CD4-positive, alpha-beta memory T cell (primary cell): ENCODE data around the gene TELO2. TPM values are rescaled to one million over a fixed set of nuclear protein-coding genes. Genes with fewer than 3 reads are reported as not detected.
A peak's percentile ranks its signal among the peaks of the same experiment; 100 is the strongest.

Experiments
- CTCF ChIA-PET: fragments of 350-600 bp; sonication (Branson Sonifier 250); formaldehyde crosslinking; loops from one replicate; lab custom pipeline; 2021; ENCODE audit warnings: inconsistent platforms; ENCODE audit not compliant: partially characterized antibody; lab: Charles Lee
- POLR2A ChIA-PET: fragments of 350-600 bp; sonication (Branson Sonifier 250); formaldehyde crosslinking; loops from one replicate; lab custom pipeline; 2021; ENCODE audit not compliant: partially characterized antibody; lab: Charles Lee
- DNase-seq, 5 donors: peaks; one replicate each; pipeline versions ENCODE4 v3.0.0 to v3.0.0-alpha.2; 2020 to 2022; ENCODE audit warnings: mixed read lengths in 1 of 5
- H3K27ac ChIP-seq: one replicate; pipeline ENCODE4 v1.7.0; 2013; ENCODE audit warnings: low read depth, low read length
- H3K27me3 ChIP-seq: 2 replicates; pipeline ENCODE4 v1.7.0; 2013; ENCODE audit warnings: mild to moderate bottlenecking, low read length, moderate library complexity; ENCODE audit not compliant: insufficient read depth
- H3K36me3 ChIP-seq: 2 replicates; pipeline ENCODE4 v1.7.0; 2013; ENCODE audit warnings: mild to moderate bottlenecking, low read length, moderate library complexity; ENCODE audit not compliant: insufficient read depth
- H3K4me1 ChIP-seq: 2 replicates; pipeline ENCODE4 v1.7.0; 2013; ENCODE audit warnings: mild to moderate bottlenecking, low read length, moderate library complexity; ENCODE audit not compliant: insufficient read depth
- H3K4me3 ChIP-seq, 2 donors: one replicate each; pipeline ENCODE4 v1.7.0; 2013; ENCODE audit warnings: low read length in 2 of 2, mild to moderate bottlenecking in 1 of 2
- H3K9me3 ChIP-seq, 2 donors: one replicate each; pipeline ENCODE4 v1.7.0; 2013; ENCODE audit warnings: low read length in 2 of 2, control low read depth in 1 of 2; ENCODE audit not compliant: control insufficient read depth in 1 of 2
- H3K27ac Mint-ChIP-seq, 7 donors: one replicate each; pipeline ENCODE4 v1.8.0; 2020 to 2021; ENCODE audit warnings: mixed read lengths in 7 of 7, mild to moderate bottlenecking in 6 of 7, inconsistent platforms in 3 of 7, moderate library complexity in 3 of 7
- H3K27me3 Mint-ChIP-seq, 2 donors: one replicate each; pipeline ENCODE4 v1.8.0; 2020 to 2021; ENCODE audit warnings: mixed read lengths in 2 of 2
- H3K36me3 Mint-ChIP-seq, 2 donors: one replicate each; pipeline ENCODE4 v1.8.0; 2020 to 2021; ENCODE audit warnings: mixed read lengths in 2 of 2, inconsistent platforms in 1 of 2, mild to moderate bottlenecking in 1 of 2
- H3K4me1 Mint-ChIP-seq, 4 donors: one replicate each; pipeline ENCODE4 v1.8.0; 2020 to 2021; ENCODE audit warnings: mixed read lengths in 4 of 4, mild to moderate bottlenecking in 1 of 4
- H3K4me3 Mint-ChIP-seq, 8 donors: one replicate each; pipeline ENCODE4 v1.8.0; 2020 to 2021; ENCODE audit warnings: mixed read lengths in 8 of 8, mild to moderate bottlenecking in 7 of 8, moderate library complexity in 6 of 8, inconsistent platforms in 3 of 8
- H3K9me3 Mint-ChIP-seq, 8 donors: one replicate each; pipeline ENCODE4 v1.8.0; 2020 to 2021; ENCODE audit warnings: mixed read lengths in 8 of 8, mild to moderate bottlenecking in 5 of 8, inconsistent platforms in 3 of 8, moderate library complexity in 1 of 8
- intact Hi-C: fragments of 100-400 bp; cut with micrococcal nuclease; formaldehyde crosslinking; loops from one replicate; pipeline ENCODE4 v1.15.1; 2023
- polyA plus RNA-seq, 2 donors: library from polyadenylated mRNA; unstranded; fragments of 300-500 nt; fragmentation: Illumina TruSeq; gene quantifications; one replicate each; pipeline ENCODE4 v1.2.3, GENCODE V29; 2021
- total RNA-seq, 2 experiments: library from RNA; stranded (reverse); gene quantifications; one replicate each; pipeline ENCODE4 v1.2.3, GENCODE V29; 2021

TELO2 gene
- total and polyA plus RNA-seq, 4 experiments from 2014 or later, result 11.3 to 56.0 (median 34.9) TPM

GRCh38 chr16:1550696-1551095, 57.5 kb downstream of the TELO2 start:
- no peak overlapping the region for H3K4me3 ChIP-seq
- Mint-ChIP-seq H3K27ac (peak overlapping the region in 1 of 7 donors; percentile 7), H3K27me3 (no peaks in the 10 kb centered on the region), H3K4me1 (peaks cover 17 to 64% (median 36%) of the 10 kb centered on the region in 4 donors), H3K9me3 (no peaks in the 10 kb centered on the region), H3K4me3 (no peak overlapping the region), H3K36me3 (peaks cover 32 to 75% of the 10 kb centered on the region in 2 donors)
- peaks cover 24% of the 10 kb centered on the region for H3K4me1 ChIP-seq
- H3K27me3 ChIP-seq, result no peaks in the 10 kb centered on the region
- no peak overlapping the region for H3K27ac ChIP-seq
- no peaks in the 10 kb centered on the region for H3K9me3 ChIP-seq
- intact Hi-C loops, result no loop called here
- CTCF ChIA-PET, result no interaction called here
- peaks cover 46% of the 10 kb centered on the region for H3K36me3 ChIP-seq
- DNase-seq, result no peak
- POLR2A ChIA-PET, result interaction anchor here (0.7 to 1.4 kb wide), 2 partner anchors 9 to 17 kb away, joined by 3 to 5 read pairs; partner anchors contain the start of gene TMEM204

GRCh38 chr16:1551166-1551565, 58.0 kb downstream of the TELO2 start:
- POLR2A ChIA-PET, result interaction anchor here (1.4 kb wide), 1 partner anchor 8 kb away, joined by 5 read pairs; no protein-coding TSS in a partner anchor
- DNase-seq, result no peak

GRCh38 chr16:1552129-1552528, 59.0 kb downstream of the TELO2 start:
- intact Hi-C loops, result no loop called here
- Mint-ChIP-seq H3K4me1 (peaks cover 14 to 49% (median 27%) of the 10 kb centered on the region in 4 donors), H3K36me3 (peaks cover 35 to 73% of the 10 kb centered on the region in 2 donors), H3K9me3 (no peaks in the 10 kb centered on the region), H3K27ac (peak overlapping the region in 5 of 7 donors; percentile 42 to 93 (median 59)), H3K4me3 (no peak overlapping the region), H3K27me3 (no peaks in the 10 kb centered on the region)
- ChIA-PET CTCF (no interaction called here), POLR2A (no interaction called here)
- Histone ChIP-seq H3K27me3 (no peaks in the 10 kb centered on the region), H3K27ac (no peak overlapping the region), H3K4me3 (no peak overlapping the region), H3K36me3 (peaks cover 46% of the 10 kb centered on the region), H3K9me3 (no peaks in the 10 kb centered on the region), H3K4me1 (peaks cover 10% of the 10 kb centered on the region)
- DNase-seq, result no peak

More at GRCh38 chr16:1551166-1551565, 58.0 kb downstream of the TELO2 start:
- H3K4me1 Mint-ChIP-seq, result peaks cover 15 to 59% (median 33%) of the 10 kb centered on the region in 4 donors
- intact Hi-C loops, result no loop called here
- H3K9me3 Mint-ChIP-seq, result no peaks in the 10 kb centered on the region
- H3K36me3 Mint-ChIP-seq, result peaks cover 32 to 77% of the 10 kb centered on the region in 2 donors
- no peaks in the 10 kb centered on the region for H3K27me3 Mint-ChIP-seq
- H3K4me3 ChIP-seq, result no peak overlapping the region
- CTCF ChIA-PET, result no interaction called here
- H3K4me1 ChIP-seq, result peaks cover 19% of the 10 kb centered on the region
- peaks cover 46% of the 10 kb centered on the region for H3K36me3 ChIP-seq
- H3K27ac ChIP-seq, result no peak overlapping the region
- H3K27me3 ChIP-seq, result no peaks in the 10 kb centered on the region
- no peaks in the 10 kb centered on the region for H3K9me3 ChIP-seq
- H3K27ac Mint-ChIP-seq, result peak overlapping the region in 3 of 7 donors; percentile 7 to 53 (median 12)
- H3K4me3 Mint-ChIP-seq, result no peak overlapping the region

GRCh38 chr16:1553946-1554825, 61.0 kb downstream of the TELO2 start:
- H3K27me3 ChIP-seq, result no peaks in the 10 kb centered on the region
- Mint-ChIP-seq H3K4me1 (peaks cover 16 to 37% (median 27%) of the 10 kb centered on the region in 4 donors), H3K27me3 (no peaks in the 10 kb centered on the region), H3K9me3 (no peaks in the 10 kb centered on the region), H3K27ac (peak overlapping the region in 4 of 7 donors; percentile 12 to 73 (median 45)), H3K4me3 (no peak overlapping the region), H3K36me3 (peaks cover 32 to 69% of the 10 kb centered on the region in 2 donors)
- POLR2A ChIA-PET, result interaction anchor here (1.9 kb wide), 1 partner anchor 16 kb away, joined by 4 read pairs; no protein-coding TSS in a partner anchor
- CTCF ChIA-PET, result no interaction called here
- H3K4me3 ChIP-seq, result no peak overlapping the region
- H3K9me3 ChIP-seq, result no peaks in the 10 kb centered on the region
- no peak for DNase-seq
- no peak overlapping the region for H3K27ac ChIP-seq
- H3K36me3 ChIP-seq, result peaks cover 30% of the 10 kb centered on the region
- H3K4me1 ChIP-seq, result peaks cover 8% of the 10 kb centered on the region
- intact Hi-C loops, result no loop called here

GRCh38 chr16:1554826-1555445, 61.8 kb downstream of the TELO2 start:
- intact Hi-C loops, result no loop called here
- no peak overlapping the region for H3K4me3 ChIP-seq
- no peaks in the 10 kb centered on the region for H3K9me3 Mint-ChIP-seq
- H3K36me3 Mint-ChIP-seq, result peaks cover 28 to 62% of the 10 kb centered on the region in 2 donors
- DNase-seq, result no peak
- H3K9me3 ChIP-seq, result no peaks in the 10 kb centered on the region
- H3K4me1 ChIP-seq, result peaks cover 16% of the 10 kb centered on the region
- H3K27me3 ChIP-seq, result no peaks in the 10 kb centered on the region
- POLR2A ChIA-PET, result no interaction called here
- CTCF ChIA-PET, result no interaction called here
- H3K36me3 ChIP-seq, result peaks cover 28% of the 10 kb centered on the region
- peaks cover 21 to 40% (median 29%) of the 10 kb centered on the region in 4 donors for H3K4me1 Mint-ChIP-seq
- H3K4me3 Mint-ChIP-seq, result no peak overlapping the region
- no peak overlapping the region for H3K27ac ChIP-seq
- H3K27me3 Mint-ChIP-seq, result no peaks in the 10 kb centered on the region
- peak overlapping the region in 1 of 7 donors; percentile 73 for H3K27ac Mint-ChIP-seq

- no peak overlapping the region for H3K4me3 ChIP-seq
- intact Hi-C loops, result loop anchor here (2.0 kb wide), 1 partner anchor 13 kb away; no protein-coding TSS in a partner anchor
- DNase-seq, result no peak
- H3K9me3 Mint-ChIP-seq, result peaks cover 0 to 1% (median 0%) of the 10 kb centered on the region in 8 donors
- H3K36me3 ChIP-seq, result peaks cover 23% of the 10 kb centered on the region
- POLR2A ChIA-PET, result interaction anchor here (2.1 to 2.6 kb wide), 2 partner anchors 9 to 20 kb away, joined by 6 to 15 read pairs; no protein-coding TSS in a partner anchor
- H3K4me1 Mint-ChIP-seq, result peaks cover 23 to 49% (median 38%) of the 10 kb centered on the region in 4 donors
- peaks cover 29% of the 10 kb centered on the region for H3K4me1 ChIP-seq
- no peaks in the 10 kb centered on the region for H3K9me3 ChIP-seq
- CTCF ChIA-PET, result no interaction called here
- no peak overlapping the region for H3K27ac ChIP-seq
- H3K4me3 Mint-ChIP-seq, result no peak overlapping the region
- H3K27me3 Mint-ChIP-seq, result no peaks in the 10 kb centered on the region
- H3K36me3 Mint-ChIP-seq, result peaks cover 24 to 54% of the 10 kb centered on the region in 2 donors
- H3K27ac Mint-ChIP-seq, result peak overlapping the region in 1 of 7 donors; percentile 53
- H3K27me3 ChIP-seq, result no peaks in the 10 kb centered on the region
Measured at GRCh38 chr16:1556254-1556653, 63.1 kb downstream of the TELO2 start.
